PC-9 (cell line): Measurements from ENCODE around the gene GCM1.

ENCODE experiments used
- EZH2 ChIP-seq: fragments of 200-600 bp; sonication (generic); IDR thresholded peaks from 2 replicates; pipeline ENCODE4 v1.8.0; 2017; ENCODE audit warnings: antibody characterized with exemption, low read depth
- TF ChIP-seq, protein P1 (sequence below): fragments of 200-600 bp; sonication (generic); conservative IDR thresholded peaks from 2 replicates; pipeline ENCODE4 v1.6.1; 2017; ENCODE audit warnings: mixed run types, antibody characterized with exemption, mild to moderate bottlenecking, moderate library complexity

DNA sequence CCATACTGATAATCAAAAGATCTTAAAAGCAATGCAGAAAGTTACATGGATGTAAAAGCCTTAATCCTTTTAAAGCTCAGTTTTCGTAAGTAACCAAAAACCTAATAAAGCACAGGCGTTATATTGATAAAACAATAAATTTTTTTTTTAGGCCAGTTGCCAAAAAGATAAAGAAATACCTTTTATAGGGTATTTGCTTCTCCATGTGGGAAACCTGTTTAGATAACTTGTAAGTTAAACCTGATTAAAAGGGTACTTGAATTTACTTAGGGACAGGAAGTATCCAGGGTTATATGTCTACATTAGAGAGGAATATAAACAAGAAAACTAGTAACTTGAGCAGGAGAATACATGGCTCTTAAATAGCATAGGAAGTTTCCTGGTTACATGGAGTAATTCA is 62.3 kb downstream of the GCM1 start:
- TF ChIP-seq, protein P1, sequence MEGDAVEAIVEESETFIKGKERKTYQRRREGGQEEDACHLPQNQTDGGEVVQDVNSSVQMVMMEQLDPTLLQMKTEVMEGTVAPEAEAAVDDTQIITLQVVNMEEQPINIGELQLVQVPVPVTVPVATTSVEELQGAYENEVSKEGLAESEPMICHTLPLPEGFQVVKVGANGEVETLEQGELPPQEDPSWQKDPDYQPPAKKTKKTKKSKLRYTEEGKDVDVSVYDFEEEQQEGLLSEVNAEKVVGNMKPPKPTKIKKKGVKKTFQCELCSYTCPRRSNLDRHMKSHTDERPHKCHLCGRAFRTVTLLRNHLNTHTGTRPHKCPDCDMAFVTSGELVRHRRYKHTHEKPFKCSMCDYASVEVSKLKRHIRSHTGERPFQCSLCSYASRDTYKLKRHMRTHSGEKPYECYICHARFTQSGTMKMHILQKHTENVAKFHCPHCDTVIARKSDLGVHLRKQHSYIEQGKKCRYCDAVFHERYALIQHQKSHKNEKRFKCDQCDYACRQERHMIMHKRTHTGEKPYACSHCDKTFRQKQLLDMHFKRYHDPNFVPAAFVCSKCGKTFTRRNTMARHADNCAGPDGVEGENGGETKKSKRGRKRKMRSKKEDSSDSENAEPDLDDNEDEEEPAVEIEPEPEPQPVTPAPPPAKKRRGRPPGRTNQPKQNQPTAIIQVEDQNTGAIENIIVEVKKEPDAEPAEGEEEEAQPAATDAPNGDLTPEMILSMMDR, result no peak
- no peak for TF ChIP-seq EZH2
